ENCODE data around the gene UBE2J2. TPM values are rescaled to one million over a fixed set of nuclear protein-coding genes. Genes with fewer than 3 reads are reported as not detected.

The UBE2J2 gene
- total RNA-seq, 1 experiment from 2014 or later = 62.1 TPM

- Mint-ChIP-seq H3K9me3 (ENCODE audit: unreplicated experiment) (no peaks in the 10 kb centered on the region), H3K4me1 (ENCODE audit: insufficient read depth, unreplicated experiment) (no peaks in the 10 kb centered on the region), H3K36me3 (ENCODE audit: insufficient read depth, unreplicated experiment) (no peaks in the 10 kb centered on the region), H3K4me3 (ENCODE audit: unreplicated experiment) (no peak overlapping the region), H3K27me3 (ENCODE audit: insufficient read depth, unreplicated experiment) (no peaks in the 10 kb centered on the region), H3K27ac (ENCODE audit: low read depth, unreplicated experiment) (no peak overlapping the region)
- ChIA-PET CTCF (interaction anchor here (0.9 kb wide), 1 partner anchor 121 kb away, joined by 5 read pairs; no protein-coding TSS in a partner anchor), POLR2A (interaction anchor here (1.4 kb wide), 1 partner anchor 11 kb away, joined by 3 read pairs; the partner anchor contains the start of gene SDF4)
- DNase-seq (ENCODE audit: unreplicated experiment) = no peak
- BruUV-seq (replicated peaks) = no TSS peak
- TF ChIP-seq, protein P1, sequence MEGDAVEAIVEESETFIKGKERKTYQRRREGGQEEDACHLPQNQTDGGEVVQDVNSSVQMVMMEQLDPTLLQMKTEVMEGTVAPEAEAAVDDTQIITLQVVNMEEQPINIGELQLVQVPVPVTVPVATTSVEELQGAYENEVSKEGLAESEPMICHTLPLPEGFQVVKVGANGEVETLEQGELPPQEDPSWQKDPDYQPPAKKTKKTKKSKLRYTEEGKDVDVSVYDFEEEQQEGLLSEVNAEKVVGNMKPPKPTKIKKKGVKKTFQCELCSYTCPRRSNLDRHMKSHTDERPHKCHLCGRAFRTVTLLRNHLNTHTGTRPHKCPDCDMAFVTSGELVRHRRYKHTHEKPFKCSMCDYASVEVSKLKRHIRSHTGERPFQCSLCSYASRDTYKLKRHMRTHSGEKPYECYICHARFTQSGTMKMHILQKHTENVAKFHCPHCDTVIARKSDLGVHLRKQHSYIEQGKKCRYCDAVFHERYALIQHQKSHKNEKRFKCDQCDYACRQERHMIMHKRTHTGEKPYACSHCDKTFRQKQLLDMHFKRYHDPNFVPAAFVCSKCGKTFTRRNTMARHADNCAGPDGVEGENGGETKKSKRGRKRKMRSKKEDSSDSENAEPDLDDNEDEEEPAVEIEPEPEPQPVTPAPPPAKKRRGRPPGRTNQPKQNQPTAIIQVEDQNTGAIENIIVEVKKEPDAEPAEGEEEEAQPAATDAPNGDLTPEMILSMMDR (IDR thresholded peaks at IDR 0.05; ENCODE audit: unreplicated experiment) = no peak
- intact Hi-C loops (cut with micrococcal nuclease) = no loop called here
These were observed 31.0 kb downstream of the UBE2J2 start for GRCh38 chr1:1242461-1243265.

DNA sequence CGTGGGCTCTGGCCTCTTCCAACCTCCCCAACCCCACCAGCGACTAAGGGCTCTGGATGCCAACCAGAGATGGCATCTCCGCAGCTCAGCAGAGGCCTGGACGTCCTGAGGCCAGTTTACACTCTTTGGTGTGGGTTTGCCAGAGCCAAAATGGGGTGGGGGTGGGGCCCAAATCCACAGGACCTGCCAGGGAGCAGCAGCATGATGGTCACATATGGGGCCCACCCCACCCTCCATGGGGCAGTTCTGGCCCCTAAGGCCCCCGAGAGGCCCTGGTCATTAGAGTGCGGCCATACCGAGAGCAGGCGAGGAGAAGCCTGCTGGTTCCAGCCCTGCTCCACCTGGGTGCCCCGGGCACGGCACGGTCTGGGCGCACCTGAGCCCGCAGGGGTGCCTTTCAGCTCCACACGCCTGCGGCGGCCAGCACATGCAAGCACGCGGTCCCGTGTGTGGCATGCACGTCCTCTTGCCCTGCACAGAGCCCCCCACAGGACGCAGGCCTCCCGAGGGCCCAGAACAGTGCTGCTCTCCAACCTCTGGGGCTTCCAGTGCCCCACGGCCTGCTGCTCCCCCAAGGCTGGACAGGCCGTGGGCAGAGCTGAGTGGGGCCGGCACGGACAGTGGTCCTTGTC, 31.9 kb downstream of the UBE2J2 start:
- no peaks in the 10 kb centered on the region for H3K4me1 Mint-ChIP-seq (ENCODE audit: insufficient read depth, unreplicated experiment)
- H3K27ac Mint-ChIP-seq (ENCODE audit: low read depth, unreplicated experiment) = no peak overlapping the region
- no peaks in the 10 kb centered on the region for H3K36me3 Mint-ChIP-seq (ENCODE audit: insufficient read depth, unreplicated experiment)
- DNase-seq (ENCODE audit: unreplicated experiment) = no peak
- H3K4me3 Mint-ChIP-seq (ENCODE audit: unreplicated experiment) = no peak overlapping the region
- BruUV-seq (replicated peaks) = no TSS peak
- no peaks in the 10 kb centered on the region for H3K9me3 Mint-ChIP-seq (ENCODE audit: unreplicated experiment)
- TF ChIP-seq, protein P1 (IDR thresholded peaks at IDR 0.05; ENCODE audit: unreplicated experiment) = no peak
- intact Hi-C loops (cut with micrococcal nuclease) = no loop called here
- no peaks in the 10 kb centered on the region for H3K27me3 Mint-ChIP-seq (ENCODE audit: insufficient read depth, unreplicated experiment)
- CTCF ChIA-PET = interaction anchor here (0.5 kb wide), 1 partner anchor 120 kb away, joined by 3 read pairs; no protein-coding TSS in a partner anchor
- POLR2A ChIA-PET = interaction anchor here (1.4 to 1.5 kb wide), 2 partner anchors 10 to 11 kb away, joined by 3 to 4 read pairs; partner anchors contain the start of gene SDF4

DNA sequence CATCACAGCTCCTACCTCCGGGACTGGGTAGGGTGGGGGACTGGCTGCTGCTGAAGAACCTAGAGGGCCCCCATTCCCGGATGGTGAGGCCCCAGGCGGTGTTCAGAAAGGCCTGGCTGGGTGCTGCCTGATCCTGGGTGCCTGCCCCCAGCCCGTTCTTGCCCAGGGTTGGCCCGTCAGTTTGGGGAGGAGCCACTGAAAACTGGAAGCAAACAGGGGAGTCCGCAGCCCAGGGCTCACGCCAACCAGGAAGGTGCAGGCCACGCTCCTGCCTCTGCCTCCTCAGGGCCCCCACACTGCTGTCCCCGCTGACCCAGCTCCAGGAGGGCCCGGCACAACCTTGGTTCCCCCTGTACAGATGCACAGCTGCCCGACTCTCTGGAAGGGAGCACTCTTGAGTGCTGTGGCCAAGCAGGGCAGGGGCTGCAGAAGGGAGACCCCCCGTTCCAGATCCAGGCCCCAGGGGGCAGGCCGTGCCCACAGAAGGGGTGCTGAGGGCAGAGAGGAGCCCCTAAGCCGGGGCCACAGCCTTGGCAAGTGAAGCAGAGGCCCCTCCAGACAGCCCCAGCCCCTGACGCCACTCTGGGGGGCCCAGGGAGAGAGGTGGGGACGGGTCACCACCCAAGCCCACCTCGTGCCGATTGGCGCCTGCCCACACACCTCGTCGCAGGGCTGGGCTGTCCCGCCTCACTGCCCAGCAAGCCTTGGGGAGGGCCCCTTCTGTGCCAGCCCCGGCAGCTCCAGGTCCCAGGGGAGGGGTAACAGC, 32.6 kb downstream of the UBE2J2 start:
- Mint-ChIP-seq H3K9me3 (ENCODE audit: unreplicated experiment) (no peaks in the 10 kb centered on the region), H3K4me1 (ENCODE audit: insufficient read depth, unreplicated experiment) (no peaks in the 10 kb centered on the region), H3K27me3 (ENCODE audit: insufficient read depth, unreplicated experiment) (no peaks in the 10 kb centered on the region), H3K4me3 (ENCODE audit: unreplicated experiment) (no peak overlapping the region), H3K36me3 (ENCODE audit: insufficient read depth, unreplicated experiment) (no peaks in the 10 kb centered on the region), H3K27ac (ENCODE audit: low read depth, unreplicated experiment) (no peak overlapping the region)
- CTCF ChIA-PET = no interaction called here
- no peak for DNase-seq (ENCODE audit: unreplicated experiment)
- TF ChIP-seq, protein P1 (IDR thresholded peaks at IDR 0.05; ENCODE audit: unreplicated experiment) = no peak
- POLR2A ChIA-PET = interaction anchor here (0.6 to 1.5 kb wide), 2 partner anchors 10 to 158 kb away, joined by 3 to 4 read pairs; partner anchors contain the start of gene CCNL2
- no TSS peak for BruUV-seq (replicated peaks)
- intact Hi-C loops (cut with micrococcal nuclease) = no loop called here

Measured in MCF 10A (cell line).